ENCODE data around the gene POU2F1.

POU2F1 gene

DNA sequence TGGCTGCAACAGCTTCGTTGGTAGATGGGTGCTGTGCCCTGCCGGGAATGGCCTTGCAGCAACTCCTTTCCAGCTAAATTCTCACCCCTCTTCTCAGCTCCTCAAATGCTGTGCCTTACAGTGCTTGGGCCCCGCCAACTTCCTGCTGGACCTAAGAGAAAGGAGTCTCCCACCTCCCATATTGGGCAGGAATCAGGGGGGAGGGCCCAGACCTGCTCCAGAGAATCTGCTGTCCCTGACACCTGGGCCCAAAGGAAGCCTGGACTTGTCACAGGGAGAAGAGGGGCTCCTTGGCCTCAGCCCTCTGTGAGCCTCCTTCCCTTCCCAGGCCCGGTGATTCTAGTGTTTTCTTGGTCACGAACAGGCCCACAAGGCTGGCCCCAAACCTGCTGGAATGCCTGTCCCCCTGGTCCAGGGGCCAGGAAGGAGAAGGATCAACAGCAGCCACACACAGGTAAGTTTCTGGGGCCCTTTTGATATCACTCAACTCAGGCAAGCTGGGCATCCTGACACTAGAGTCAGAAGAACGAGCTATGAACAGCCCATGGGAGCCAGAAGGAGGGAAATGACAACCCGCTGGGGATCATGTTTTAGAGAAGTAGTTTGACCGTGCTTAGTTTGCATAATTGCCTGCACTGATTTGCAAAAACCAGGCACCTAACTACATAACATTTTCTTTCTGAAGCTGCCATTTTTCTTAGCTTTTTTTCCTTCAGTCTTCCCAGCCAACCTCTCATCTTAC is 211.4 kb downstream of the POU2F1 start:
- in situ Hi-C loops (cut with MboI; ENCODE audit: low pct_unique_long_range_greater_than_20kb, low sequenced_read_pairs, unreplicated experiment): loop anchor here (10.0 to 25.0 kb wide), 2 partner anchors 167 to 520 kb away; no protein-coding TSS in a partner anchor
- TF ChIP-seq, protein P1, sequence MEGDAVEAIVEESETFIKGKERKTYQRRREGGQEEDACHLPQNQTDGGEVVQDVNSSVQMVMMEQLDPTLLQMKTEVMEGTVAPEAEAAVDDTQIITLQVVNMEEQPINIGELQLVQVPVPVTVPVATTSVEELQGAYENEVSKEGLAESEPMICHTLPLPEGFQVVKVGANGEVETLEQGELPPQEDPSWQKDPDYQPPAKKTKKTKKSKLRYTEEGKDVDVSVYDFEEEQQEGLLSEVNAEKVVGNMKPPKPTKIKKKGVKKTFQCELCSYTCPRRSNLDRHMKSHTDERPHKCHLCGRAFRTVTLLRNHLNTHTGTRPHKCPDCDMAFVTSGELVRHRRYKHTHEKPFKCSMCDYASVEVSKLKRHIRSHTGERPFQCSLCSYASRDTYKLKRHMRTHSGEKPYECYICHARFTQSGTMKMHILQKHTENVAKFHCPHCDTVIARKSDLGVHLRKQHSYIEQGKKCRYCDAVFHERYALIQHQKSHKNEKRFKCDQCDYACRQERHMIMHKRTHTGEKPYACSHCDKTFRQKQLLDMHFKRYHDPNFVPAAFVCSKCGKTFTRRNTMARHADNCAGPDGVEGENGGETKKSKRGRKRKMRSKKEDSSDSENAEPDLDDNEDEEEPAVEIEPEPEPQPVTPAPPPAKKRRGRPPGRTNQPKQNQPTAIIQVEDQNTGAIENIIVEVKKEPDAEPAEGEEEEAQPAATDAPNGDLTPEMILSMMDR (IDR thresholded peaks at IDR 0.05; ENCODE audit: extremely low read depth, insufficient read depth, missing control alignments): no peak
- no peak for DNase-seq (ENCODE audit: low spot score)

DNA sequence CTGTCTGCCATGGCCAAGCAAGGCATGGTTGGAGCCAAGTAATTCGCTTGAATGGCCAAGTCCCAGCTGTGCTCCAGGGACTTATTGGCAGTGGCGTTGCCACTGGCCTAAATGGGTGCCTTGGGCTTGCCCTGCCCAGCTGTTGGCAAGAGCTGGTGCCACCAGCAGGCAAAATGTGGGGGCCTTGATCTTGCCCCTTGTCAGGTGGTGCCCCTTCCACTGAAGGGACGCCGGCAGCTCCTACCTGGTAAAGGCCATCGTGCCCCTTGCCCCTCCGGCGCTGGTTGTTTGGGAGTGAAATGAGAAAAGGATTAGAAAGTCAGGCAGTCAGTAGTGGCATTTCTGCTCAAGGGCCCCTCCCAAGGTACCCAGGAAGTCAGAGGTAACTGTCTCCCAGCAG is 212.1 kb downstream of the POU2F1 start:
- no peak for DNase-seq (ENCODE audit: low spot score)
- TF ChIP-seq, protein P1 (IDR thresholded peaks at IDR 0.05; ENCODE audit: extremely low read depth, insufficient read depth, missing control alignments): no peak
- in situ Hi-C loops (cut with MboI; ENCODE audit: low pct_unique_long_range_greater_than_20kb, low sequenced_read_pairs, unreplicated experiment): loop anchor here (10.0 to 25.0 kb wide), 2 partner anchors 168 to 520 kb away; no protein-coding TSS in a partner anchor

DNA sequence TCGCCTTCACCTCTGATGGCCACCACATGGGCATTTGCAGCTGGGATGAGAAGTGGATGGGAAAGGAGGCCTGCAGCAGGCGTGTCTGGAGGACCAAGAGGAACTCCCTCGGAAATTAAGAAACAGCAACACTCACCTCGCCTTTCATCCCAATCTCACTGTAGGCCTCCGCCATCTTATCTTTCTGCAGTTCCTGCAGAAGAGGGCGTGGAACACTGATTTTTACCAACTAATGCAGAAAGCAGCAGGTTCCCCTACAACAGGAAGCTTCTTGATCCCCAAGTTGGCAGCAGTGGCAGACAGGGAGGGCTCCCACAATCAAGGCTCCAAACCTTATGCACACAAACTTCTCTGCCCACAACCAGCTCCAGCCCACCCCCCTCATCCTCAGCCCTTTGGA is 213.2 kb downstream of the POU2F1 start:
- DNase-seq (ENCODE audit: low spot score): no peak
- TF ChIP-seq, protein P1 (IDR thresholded peaks at IDR 0.05; ENCODE audit: extremely low read depth, insufficient read depth, missing control alignments): no peak

DNA sequence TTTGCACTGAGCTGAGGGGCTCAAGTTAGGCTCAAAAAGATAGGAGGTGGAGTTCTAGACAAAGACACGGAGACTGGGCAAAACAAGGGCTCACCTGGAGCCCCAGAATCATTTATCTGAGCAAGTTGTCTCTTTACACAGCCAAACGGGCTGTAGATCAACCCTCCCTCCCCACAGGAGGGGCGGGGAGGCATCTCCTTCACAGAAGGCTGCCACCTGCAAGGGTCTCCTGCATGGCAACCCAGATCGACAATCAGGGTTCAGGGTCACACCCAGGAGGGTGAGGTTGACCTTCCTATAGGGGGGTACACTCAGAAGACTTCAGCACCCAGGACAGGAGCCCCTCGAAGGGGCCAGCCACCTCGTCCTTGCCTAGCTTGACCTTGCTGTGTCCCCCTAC is 213.6 kb downstream of the POU2F1 start:
- TF ChIP-seq, protein P1 (IDR thresholded peaks at IDR 0.05; ENCODE audit: extremely low read depth, insufficient read depth, missing control alignments): no peak
- DNase-seq (ENCODE audit: low spot score): no peak
- in situ Hi-C loops (cut with MboI; ENCODE audit: low pct_unique_long_range_greater_than_20kb, low sequenced_read_pairs, unreplicated experiment): loop anchor here (10.0 to 25.0 kb wide), 2 partner anchors 170 to 522 kb away; no protein-coding TSS in a partner anchor

More for the DNA sequence above, 213.2 kb downstream of the POU2F1 start:
- in situ Hi-C loops (cut with MboI; ENCODE audit: low pct_unique_long_range_greater_than_20kb, low sequenced_read_pairs, unreplicated experiment): loop anchor here (10.0 to 25.0 kb wide), 2 partner anchors 169 to 522 kb away; no protein-coding TSS in a partner anchor

DNA sequence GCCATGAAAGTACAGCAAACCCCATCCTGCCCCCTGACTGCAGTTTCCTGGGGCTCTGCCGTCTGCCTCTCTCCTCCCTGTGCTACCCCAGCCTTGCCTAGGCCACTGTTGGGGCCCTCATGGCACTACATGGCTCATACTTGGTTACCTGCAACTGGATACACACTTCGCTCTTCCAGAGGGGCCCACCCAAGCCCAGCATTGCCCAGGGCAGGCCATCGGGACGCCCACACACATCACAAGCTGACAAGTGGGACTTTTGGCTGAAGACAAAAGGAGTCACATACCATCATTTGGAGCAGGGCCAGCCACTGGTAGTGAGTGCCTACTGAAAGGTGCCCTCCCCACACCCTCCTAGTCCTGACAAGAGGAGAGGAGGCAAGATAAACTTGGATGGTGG is 214.8 kb downstream of the POU2F1 start:
- TF ChIP-seq, protein P1 (IDR thresholded peaks at IDR 0.05; ENCODE audit: extremely low read depth, insufficient read depth, missing control alignments): no peak
- in situ Hi-C loops (cut with MboI; ENCODE audit: low pct_unique_long_range_greater_than_20kb, low sequenced_read_pairs, unreplicated experiment): loop anchor here (10.0 to 25.0 kb wide), 2 partner anchors 171 to 523 kb away; no protein-coding TSS in a partner anchor
- DNase-seq (ENCODE audit: low spot score): no peak

DNA sequence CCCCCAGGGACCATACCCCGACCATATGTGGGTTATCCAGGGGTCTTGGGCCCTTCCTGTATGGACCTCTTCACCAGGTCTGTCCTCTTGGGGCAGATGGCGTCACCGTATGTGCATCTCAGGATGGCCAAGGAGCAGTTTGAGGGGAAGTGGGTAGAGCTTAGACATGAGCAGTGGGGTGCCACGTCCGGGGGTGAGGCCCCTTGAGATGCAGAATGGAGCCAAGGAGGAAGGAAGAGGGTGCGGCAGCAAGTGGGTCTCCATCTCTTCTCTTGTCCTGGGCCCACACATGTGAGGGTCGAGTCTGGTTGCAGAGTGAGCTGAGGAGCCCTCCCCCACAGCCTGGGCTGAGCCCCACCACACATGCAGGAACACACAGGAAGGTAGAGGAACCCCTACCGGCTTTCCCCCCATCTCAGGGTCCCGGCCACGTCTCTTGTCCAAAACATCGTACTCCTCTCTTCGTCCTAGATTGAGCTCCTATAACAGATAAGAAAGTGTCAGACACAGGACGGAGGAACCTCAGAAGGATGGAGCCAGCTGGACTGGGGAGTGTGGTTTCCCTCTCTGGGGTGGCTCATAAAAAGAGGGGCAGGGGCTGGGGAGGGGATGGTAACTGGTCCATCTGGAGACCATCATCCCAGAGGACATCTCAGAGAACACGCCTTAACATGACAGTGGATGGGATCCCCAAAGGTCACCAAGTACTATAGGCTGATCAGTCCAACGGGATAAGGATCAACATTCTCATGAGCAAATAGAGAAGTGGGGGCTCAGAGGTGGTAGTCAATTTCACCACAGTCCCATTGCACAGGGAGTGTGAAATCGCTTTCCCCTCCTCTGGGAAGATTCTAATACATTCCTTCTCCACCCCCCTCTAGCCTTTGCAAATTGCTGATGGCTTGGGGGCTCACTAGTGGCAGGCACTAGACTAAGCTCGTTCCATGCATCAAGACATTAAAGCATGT is 217.8 kb downstream of the POU2F1 start:
- in situ Hi-C loops (cut with MboI; ENCODE audit: low pct_unique_long_range_greater_than_20kb, low sequenced_read_pairs, unreplicated experiment): loop anchor here (10.0 to 25.0 kb wide), 2 partner anchors 174 to 526 kb away; no protein-coding TSS in a partner anchor
- DNase-seq (ENCODE audit: low spot score): no peak

More for the DNA sequence above, 217.8 kb downstream of the POU2F1 start:
- TF ChIP-seq, protein P1 (IDR thresholded peaks at IDR 0.05; ENCODE audit: extremely low read depth, insufficient read depth, missing control alignments): no peak
